HepG2 (cell line): Measurements from ENCODE around the gene HMCN1. TPM values are rescaled to one million over a fixed set of nuclear protein-coding genes. Genes with fewer than 3 reads are reported as not detected.

Experiments used
- ATAC-seq: fragments of 200-7000 bp; cut with Tn5 transposase; 3 replicates; pipeline ENCODE4 v1.9.1; 2020; ENCODE audit warnings: mild to moderate bottlenecking, moderate library complexity
- BruUV-seq: library from RNA; stranded (reverse); fragments of 400-500 nt; replicated peaks from 2 replicates; lab custom pipeline; 2021; lab: Mats Ljungman, UMichigan
- CTCF ChIA-PET: fragments of 300-600 bp; formaldehyde crosslinking; extraction: SDS; loops from one replicate; lab custom pipeline; 2021; ENCODE audit warnings: low total read pairs, inconsistent platforms, low intra/inter-chr PET ratio; lab: Yijun Ruan, JAX
- POLR2A ChIA-PET: fragments of 350-600 bp; sonication (Branson Sonifier 250); formaldehyde crosslinking; loops from one replicate; lab custom pipeline; 2020; ENCODE audit warnings: antibody characterized with exemption, inconsistent platforms; lab: Yijun Ruan, JAX
- DNase-seq: peaks from one replicate; pipeline ENCODE4 v3.0.0-alpha.2; 2015; ENCODE audit warnings: low spot score
- FAIRE-seq: peaks from 3 replicates; lab custom pipeline; 2011; peaks lifted over from hg19 to GRCh38; lab: Jason Lieb, UNC
- H2AFZ ChIP-seq: one replicate; pipeline ENCODE4 v1.6.1; 2011; ENCODE audit warnings: low read length, inconsistent platforms
- H3K27ac ChIP-seq: fragments of 300-600 bp; 3 replicates; pipeline ENCODE4 v1.8.0; 2011; ENCODE audit warnings: mixed run types, mild to moderate bottlenecking, mixed read lengths, low read length, inconsistent platforms; ENCODE audit not compliant: insufficient read depth; ENCODE audit errors: extremely low read length
- H3K27me3 ChIP-seq, 2 experiments: fragments of 200-600 bp in 1 of 2; 2 replicates in 1 of 2; 3 replicates in 1 of 2; pipeline versions ENCODE4 v1.6.0 to v1.8.0; 2011; ENCODE audit warnings: low read length in 2 of 2, mild to moderate bottlenecking in 2 of 2, moderate library complexity in 2 of 2, inconsistent platforms in 1 of 2; ENCODE audit not compliant: insufficient read depth in 2 of 2, control insufficient read depth in 1 of 2
- H3K36me3 ChIP-seq, 2 experiments: fragments of 200-600 bp in 1 of 2; replicated peaks in 1 of 2; 2 replicates in 1 of 2; 3 replicates in 1 of 2; pipeline versions ENCODE4 v1.5.1 to v1.8.0; 2011; ENCODE audit warnings: low read length in 2 of 2, inconsistent platforms in 1 of 2; ENCODE audit not compliant: insufficient read depth in 2 of 2, control insufficient read depth in 1 of 2
- H3K4me1 ChIP-seq: 2 replicates; pipeline ENCODE4 v1.5.1; 2012; ENCODE audit warnings: low read length, inconsistent platforms; ENCODE audit not compliant: insufficient read depth
- H3K4me2 ChIP-seq: 2 replicates; pipeline ENCODE4 v1.6.0; 2011; ENCODE audit warnings: low read depth, low read length, inconsistent platforms
- H3K4me3 ChIP-seq, 3 experiments: fragments of 200-600 bp in 1 of 3; sonication (generic), shearing (Covaris generic) in 1 of 3; replicated peaks in 1 of 3; 2 replicates each; pipeline ENCODE4 v1.5.1; 2011 to 2016; ENCODE audit warnings: low read length in 3 of 3, inconsistent platforms in 2 of 3, low read depth in 2 of 3, mild to moderate bottlenecking in 2 of 3, control low read depth in 1 of 3, mixed read lengths in 1 of 3; ENCODE audit not compliant: insufficient read depth in 1 of 3
- H3K79me2 ChIP-seq: one replicate; pipeline ENCODE4 v1.6.1; 2011; ENCODE audit warnings: low read length, inconsistent platforms; ENCODE audit not compliant: insufficient read depth
- H3K9ac ChIP-seq: 2 replicates; pipeline ENCODE4 v1.6.0; 2011; ENCODE audit warnings: mild to moderate bottlenecking, low read depth, low read length, inconsistent platforms; ENCODE audit not compliant: insufficient read depth
- H3K9me3 ChIP-seq: 2 replicates; pipeline ENCODE4 v1.5.1; 2012; ENCODE audit warnings: mild to moderate bottlenecking, low read length
- H4K20me1 ChIP-seq: 2 replicates; pipeline ENCODE4 v1.6.0; 2011; ENCODE audit warnings: inconsistent platforms, mild to moderate bottlenecking, low read length, moderate library complexity; ENCODE audit not compliant: insufficient read depth
- ATF7 ChIP-seq, 2 experiments: fragments of 450-650 bp in 1 of 2; sonication (generic) in 1 of 2; formaldehyde crosslinking in 1 of 2; IDR thresholded peaks; 2 replicates each; pipeline versions ENCODE4 v1.4.0 to v1.6.1; 2016 to 2020; ENCODE audit warnings: antibody characterized with exemption in 1 of 2, mild to moderate bottlenecking in 1 of 2, missing genetic modification reagents in 1 of 2
- NFIC ChIP-seq: IDR thresholded peaks from 2 replicates; pipeline ENCODE4 v1.6.1; 2012; ENCODE audit warnings: mild to moderate bottlenecking, low read length, inconsistent platforms
- WGBS: methylation state at CpG from one replicate; pipeline ENCODE4 v1.1.6; 2017; ENCODE audit warnings: low lambda C conversion rate; 5-methylcytosine and 5-hydroxymethylcytosine counted together
- in situ Hi-C: cut with HindIII; loops from 2 replicates; pipeline ENCODE4 v1.10.0; 2017; ENCODE audit warnings: low pct_unique_long_range_greater_than_20kb; ENCODE audit not compliant: extremely low pct_ligation_motif_present
- intact Hi-C: fragments of 100-400 bp; cut with micrococcal nuclease; formaldehyde crosslinking; loops from one replicate; pipeline ENCODE4 v1.10.0; 2022; ENCODE audit not compliant: unreplicated experiment
- polyA plus RNA-seq, 8 experiments: library from polyadenylated mRNA; depleted of rRNA in 3 of 8; stranded (reverse) in 7 of 8; unstranded in 1 of 8; fragments of >200 nt; fragmentation: Illumina TruSeq in 4 of 8; extraction: Trizol in 4 of 8; gene quantifications; 2 replicates each; pipeline versions ENCODE4 v1.2.1 to v1.2.3, GENCODE V29; 2011 to 2016; ENCODE audit warnings: low read depth in 4 of 8, missing spikeins in 1 of 8, mixed read lengths in 1 of 8; ENCODE audit not compliant: insufficient read depth in 1 of 8
- total RNA-seq, 5 experiments: library from RNA; depleted of rRNA; stranded (reverse); fragments of >200 nt; fragmentation: Illumina TruSeq; extraction: Trizol; gene quantifications; 2 replicates each; pipeline ENCODE4 v1.2.3, GENCODE V29; 2016; ENCODE audit warnings: low read depth in 1 of 5
- TF ChIP-seq, protein P1 (sequence below): sonication (generic); formaldehyde crosslinking; IDR thresholded peaks from 2 replicates; pipeline ENCODE4 v1.5.0; 2020; ENCODE audit warnings: mild to moderate bottlenecking, missing genetic modification reagents

Gene HMCN1
- total and polyA plus RNA-seq, 2 of the 13 experiments (the other 11 are each of a cell fraction or from before 2014, with no cell fraction given): 0.03 TPM; not detected in 1

DNA sequence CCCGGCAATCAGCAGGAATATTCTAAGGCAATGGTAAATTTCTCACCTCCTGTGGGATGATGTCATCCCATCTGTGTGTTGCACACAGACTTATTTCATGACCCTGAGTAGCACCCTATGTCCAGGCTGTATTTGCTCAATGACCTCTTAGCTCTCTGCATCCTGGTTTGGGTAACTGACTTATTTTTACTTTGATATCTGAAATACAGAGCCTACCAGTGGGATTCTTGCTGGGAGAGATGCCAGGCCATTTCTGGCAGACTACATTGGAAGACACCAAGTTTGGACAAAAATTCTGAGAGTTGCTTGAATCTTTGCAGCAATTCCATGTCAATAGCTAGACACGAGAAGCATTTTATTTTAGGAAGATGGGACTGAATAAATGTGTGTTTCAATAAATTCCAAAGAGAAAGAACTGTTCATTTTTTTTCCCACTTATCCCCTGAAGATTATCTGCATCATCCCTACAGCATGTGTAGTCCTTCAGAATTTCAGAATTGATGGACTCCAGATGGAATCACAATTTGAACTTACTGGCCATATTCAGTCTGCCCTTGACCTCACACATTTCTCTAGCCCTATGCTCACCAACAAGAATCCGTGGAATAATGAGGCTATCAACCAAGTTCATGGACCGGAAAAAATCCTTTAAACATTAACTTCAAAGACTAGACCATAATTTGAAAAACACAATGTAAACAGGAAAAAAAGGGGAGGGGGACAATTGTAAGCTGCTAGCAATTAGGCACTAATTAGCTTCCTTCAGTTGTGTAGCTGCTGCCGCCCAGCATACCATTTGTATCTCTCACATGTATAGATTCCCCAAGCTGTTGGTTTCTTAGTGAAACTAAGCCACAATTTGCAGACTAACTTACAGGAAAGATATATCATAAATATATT, 226.5 kb downstream of the HMCN1 start:
- Histone ChIP-seq H3K4me3 (no peak overlapping the region), H3K27me3 (no peaks in the 10 kb centered on the region), H3K9me3 (no peaks in the 10 kb centered on the region), H3K9ac (no peak overlapping the region), H3K27ac (no peak overlapping the region), H3K4me1 (no peaks in the 10 kb centered on the region), H2AFZ (no peak overlapping the region), H4K20me1 (no peaks in the 10 kb centered on the region), H3K79me2 (no peaks in the 10 kb centered on the region), H3K4me2 (no peak overlapping the region), H3K36me3 (no peaks in the 10 kb centered on the region)
- in situ Hi-C loops (no loop called here), intact Hi-C loops (no loop called here)
- POLR2A ChIA-PET: no interaction called here
- TF ChIP-seq NFIC (no peak), ATF7 (IDR thresholded peaks at IDR 0.05) (peak; percentile 86), ATF7 (CRISPR knock-in tag; IDR thresholded peaks at IDR 0.05) (no peak)
- CTCF ChIA-PET: no interaction called here
- BruUV-seq: no TSS peak
- FAIRE-seq (no peak), ATAC-seq (no peak), DNase-seq (no peak)
- WGBS: 12% methylated on average over 5 of the region's 5 CpGs

DNA sequence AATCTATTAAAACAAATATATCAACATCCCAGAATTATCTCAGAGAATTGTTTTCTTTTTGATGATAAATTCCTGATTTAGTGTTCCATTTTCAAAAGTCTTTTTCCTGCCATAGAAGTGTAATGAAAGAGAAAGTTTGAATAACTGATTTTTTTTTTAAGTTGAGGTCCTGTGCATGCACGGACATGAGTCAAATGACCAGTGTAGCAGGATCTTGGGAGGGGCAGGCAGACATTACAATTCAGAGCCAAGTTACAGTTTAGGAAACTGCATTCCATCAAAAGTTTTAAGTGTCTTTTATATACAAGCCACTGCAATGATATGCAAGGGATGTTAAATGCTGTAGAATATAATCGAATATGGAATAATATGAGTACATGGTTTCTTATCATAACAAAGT, 227.5 kb downstream of the HMCN1 start:
- intact Hi-C loops: no loop called here
- FAIRE-seq (no peak), ATAC-seq (no peak), DNase-seq (no peak)
- ChIA-PET CTCF (no interaction called here), POLR2A (no interaction called here)
- H3K4me3 ChIP-seq: no peak overlapping the region
- H3K27me3 ChIP-seq: no peaks in the 10 kb centered on the region
- TF ChIP-seq, protein P1, sequence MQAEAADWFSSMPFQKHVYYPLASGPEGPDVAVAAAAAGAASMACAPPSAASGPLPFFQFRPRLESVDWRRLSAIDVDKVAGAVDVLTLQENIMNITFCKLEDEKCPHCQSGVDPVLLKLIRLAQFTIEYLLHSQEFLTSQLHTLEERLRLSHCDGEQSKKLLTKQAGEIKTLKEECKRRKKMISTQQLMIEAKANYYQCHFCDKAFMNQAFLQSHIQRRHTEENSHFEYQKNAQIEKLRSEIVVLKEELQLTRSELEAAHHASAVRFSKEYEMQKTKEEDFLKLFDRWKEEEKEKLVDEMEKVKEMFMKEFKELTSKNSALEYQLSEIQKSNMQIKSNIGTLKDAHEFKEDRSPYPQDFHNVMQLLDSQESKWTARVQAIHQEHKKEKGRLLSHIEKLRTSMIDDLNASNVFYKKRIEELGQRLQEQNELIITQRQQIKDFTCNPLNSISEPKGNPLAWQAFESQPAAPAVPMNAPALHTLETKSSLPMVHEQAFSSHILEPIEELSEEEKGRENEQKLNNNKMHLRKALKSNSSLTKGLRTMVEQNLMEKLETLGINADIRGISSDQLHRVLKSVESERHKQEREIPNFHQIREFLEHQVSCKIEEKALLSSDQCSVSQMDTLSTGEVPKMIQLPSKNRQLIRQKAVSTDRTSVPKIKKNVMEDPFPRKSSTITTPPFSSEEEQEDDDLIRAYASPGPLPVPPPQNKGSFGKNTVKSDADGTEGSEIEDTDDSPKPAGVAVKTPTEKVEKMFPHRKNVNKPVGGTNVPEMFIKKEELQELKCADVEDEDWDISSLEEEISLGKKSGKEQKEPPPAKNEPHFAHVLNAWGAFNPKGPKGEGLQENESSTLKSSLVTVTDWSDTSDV: no peak
- in situ Hi-C loops: no loop called here
- no peaks in the 10 kb centered on the region for H3K4me1 ChIP-seq
- no peaks in the 10 kb centered on the region for H3K79me2 ChIP-seq
- no TSS peak for BruUV-seq
- H3K4me2 ChIP-seq: no peak overlapping the region
- no peak overlapping the region for H3K27ac ChIP-seq
- H2AFZ ChIP-seq: no peak overlapping the region
- no peak overlapping the region for H3K9ac ChIP-seq
- no peaks in the 10 kb centered on the region for H4K20me1 ChIP-seq
- no peaks in the 10 kb centered on the region for H3K9me3 ChIP-seq
- WGBS: 1% methylated on average over 2 of the region's 2 CpGs
- H3K36me3 ChIP-seq: no peaks in the 10 kb centered on the region
